Tibial nerve (tissue), 4 donors: ENCODE data around the gene NALCN.

Experiments used
- CTCF ChIP-seq, 5 experiments: fragments of 200-600 bp in 3 of 5; fragments of 450-650 bp in 2 of 5; sonication (generic) in 3 of 5; IDR thresholded peaks; one replicate each; pipeline ENCODE4 v1.5.1; 2016 to 2019; ENCODE audit warnings: antibody characterized with exemption in 5 of 5, mild to moderate bottlenecking in 3 of 5, moderate library complexity in 2 of 5
- EP300 ChIP-seq, 2 donors: sonication (generic); formaldehyde crosslinking; IDR thresholded peaks; one replicate each; pipeline ENCODE4 v1.6.1; 2017; ENCODE audit warnings: antibody characterized with exemption in 2 of 2, mild to moderate bottlenecking in 1 of 2
- POLR2A ChIP-seq, 2 donors: fragments of 450-650 bp; IDR thresholded peaks; one replicate each; pipeline ENCODE4 v1.6.1; 2017; ENCODE audit warnings: antibody characterized with exemption in 2 of 2, mild to moderate bottlenecking in 2 of 2, moderate library complexity in 2 of 2

- TF ChIP-seq POLR2A (IDR thresholded peaks at IDR 0.05) (no peak), CTCF (IDR thresholded peaks at IDR 0.05) (no peak), EP300 (IDR thresholded peaks at IDR 0.05) (no peak)
Observed at GRCh38 chr13:101181076-101181685, 235.1 kb downstream of the NALCN start.
